IPS-11a (cell line): ENCODE data around the gene SBF2.

Experiments used
- H3K4me3 ChIP-seq: one replicate; pipeline ENCODE4 v1.5.1; 2013; ENCODE audit warnings: low read depth, low read length, control low read depth

Gene SBF2

DNA sequence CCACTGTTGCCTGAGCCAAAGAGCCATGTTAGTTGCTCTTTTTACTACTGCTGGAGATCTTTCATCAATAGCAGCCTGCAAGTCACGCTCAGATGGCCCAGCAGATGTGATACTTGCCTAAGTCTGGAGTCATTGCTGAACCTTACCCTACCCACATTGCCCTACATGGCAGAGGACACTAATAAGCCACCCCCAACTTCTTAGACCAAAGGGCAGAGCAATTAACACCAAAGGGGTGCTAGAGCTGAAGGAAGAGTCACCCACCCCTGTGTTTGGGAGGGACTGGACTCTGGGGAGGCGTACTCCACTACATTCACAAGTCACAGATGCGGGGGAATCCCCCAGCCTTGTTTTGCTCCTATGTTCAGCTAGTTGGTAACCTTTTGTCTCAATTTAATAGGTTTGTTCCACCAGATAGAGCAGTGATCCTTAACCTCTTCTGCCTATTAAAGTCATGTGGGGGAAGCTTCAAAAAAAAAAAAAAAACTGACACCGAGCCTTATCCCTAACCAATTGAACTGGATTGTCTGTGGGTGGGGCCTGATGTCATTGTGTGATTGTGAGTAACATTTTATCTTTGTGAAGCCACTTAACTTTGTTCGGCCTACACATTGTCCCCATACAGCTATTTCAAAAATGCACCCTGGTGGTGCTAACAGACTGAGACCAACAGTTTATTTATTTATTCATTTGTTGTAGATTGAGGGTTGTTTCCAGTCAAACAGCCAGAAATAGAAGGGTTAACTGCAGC, 23.9 kb upstream of the SBF2 start:
- no peak overlapping the region for H3K4me3 ChIP-seq

DNA sequence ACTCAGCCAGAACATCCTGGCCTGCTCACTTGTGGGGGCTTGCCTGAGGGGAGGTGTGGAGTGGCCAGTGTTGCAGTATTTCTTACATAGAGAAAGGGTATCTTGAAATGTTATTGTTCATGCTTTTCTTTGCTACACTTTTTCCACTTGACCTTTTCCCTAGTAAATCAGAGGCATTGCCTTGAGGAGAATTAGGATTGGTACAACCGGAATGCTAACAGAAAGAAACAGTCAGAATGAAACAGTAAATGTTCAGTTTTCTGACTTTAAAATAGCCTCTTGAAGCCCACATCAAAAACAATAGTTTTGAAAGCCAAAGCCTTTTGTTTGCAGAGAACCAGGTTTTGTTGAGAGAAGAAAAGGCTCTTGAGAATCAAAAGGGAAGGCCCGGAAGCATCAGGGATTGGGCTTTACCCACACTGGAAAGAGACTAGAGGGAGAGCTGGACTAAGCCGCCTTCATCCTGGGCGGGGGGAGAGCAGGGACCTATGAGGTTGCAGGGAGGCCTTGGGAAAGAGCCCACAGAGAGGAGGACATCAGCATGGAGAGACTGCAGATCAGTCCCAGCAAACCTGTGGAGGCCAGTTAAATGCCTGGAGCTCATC, 23.2 kb upstream of the SBF2 start:
- H3K4me3 ChIP-seq, result no peak overlapping the region

DNA sequence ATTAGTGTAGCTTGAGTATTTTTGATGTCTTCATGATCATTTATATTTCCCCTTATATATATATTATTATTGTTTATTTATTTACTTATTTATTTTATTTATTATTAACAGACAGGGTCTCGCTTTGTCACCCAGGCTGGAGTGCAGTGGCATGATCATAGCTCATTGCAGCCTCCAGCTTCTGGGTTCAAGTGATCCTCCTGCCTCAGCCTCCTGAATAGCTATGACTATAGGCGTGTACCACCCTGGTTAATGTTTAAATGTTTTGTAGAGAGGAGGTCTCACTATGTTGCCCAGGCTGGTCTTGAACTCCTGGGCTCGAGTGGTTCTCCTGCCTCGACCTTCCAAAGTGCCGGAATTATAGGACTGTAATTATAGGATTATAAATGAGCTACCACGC, 21.1 kb upstream of the SBF2 start:
- H3K4me3 ChIP-seq, result no peak overlapping the region

DNA sequence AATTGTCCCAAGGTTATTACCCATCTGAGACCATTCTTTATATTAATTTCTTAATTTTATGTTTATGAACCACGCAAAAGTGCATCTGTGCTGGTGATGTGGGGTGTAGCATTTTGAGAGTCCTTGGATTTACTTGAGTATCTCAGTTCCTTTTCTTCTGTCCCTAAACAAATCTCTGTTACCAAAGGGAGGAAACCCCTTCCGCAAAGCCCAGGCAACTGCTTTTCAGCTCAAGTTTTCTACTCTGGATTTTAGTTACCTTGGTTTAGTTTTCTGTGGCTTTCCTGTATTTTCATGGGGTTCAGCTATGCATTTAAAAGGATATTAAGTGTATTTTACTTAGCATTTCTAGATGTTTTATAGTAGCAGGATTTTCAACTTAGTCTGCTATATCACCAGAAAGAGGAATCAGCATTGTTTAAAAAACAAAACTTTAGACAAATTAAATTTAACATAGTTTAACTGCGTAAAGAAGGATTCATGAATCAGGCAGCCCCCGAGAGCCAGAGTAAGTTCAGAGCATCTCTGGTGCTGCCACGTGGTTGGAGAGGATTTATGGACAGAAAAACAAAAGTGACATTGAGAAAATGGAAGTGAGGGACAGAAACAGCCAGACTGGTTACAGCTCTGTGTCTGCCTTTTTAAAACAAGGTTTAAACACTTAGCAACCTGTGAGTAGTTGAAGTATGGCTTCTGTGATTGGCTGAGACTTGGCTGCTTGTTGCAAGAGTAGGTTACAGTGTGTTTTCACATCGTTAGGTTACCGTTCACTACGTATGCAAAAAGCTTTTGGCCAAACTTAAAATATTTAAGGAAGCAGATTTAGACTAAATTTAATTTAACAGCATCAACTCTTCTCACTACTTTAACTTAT, 20.4 kb upstream of the SBF2 start:
- H3K4me3 ChIP-seq, result no peak overlapping the region

DNA sequence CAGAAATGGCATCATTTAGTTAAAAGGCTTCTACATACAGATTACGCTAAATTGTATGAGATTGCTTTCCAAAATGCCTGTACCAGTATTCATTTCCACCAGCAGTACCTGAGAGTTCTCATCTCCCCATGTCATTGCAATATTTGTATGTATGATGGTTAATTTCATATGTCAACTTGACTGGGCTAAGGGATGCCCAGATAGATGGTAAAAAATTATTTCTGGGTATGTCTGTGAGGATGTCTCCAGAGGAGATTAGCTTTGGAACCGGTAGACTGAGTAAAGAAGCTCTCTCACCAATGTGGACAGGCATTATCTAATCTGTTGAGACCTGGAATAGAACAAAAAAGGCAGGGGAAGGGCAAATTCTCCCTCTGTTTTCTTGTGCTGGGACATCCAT, 17.8 kb upstream of the SBF2 start:
- no peak overlapping the region for H3K4me3 ChIP-seq

DNA sequence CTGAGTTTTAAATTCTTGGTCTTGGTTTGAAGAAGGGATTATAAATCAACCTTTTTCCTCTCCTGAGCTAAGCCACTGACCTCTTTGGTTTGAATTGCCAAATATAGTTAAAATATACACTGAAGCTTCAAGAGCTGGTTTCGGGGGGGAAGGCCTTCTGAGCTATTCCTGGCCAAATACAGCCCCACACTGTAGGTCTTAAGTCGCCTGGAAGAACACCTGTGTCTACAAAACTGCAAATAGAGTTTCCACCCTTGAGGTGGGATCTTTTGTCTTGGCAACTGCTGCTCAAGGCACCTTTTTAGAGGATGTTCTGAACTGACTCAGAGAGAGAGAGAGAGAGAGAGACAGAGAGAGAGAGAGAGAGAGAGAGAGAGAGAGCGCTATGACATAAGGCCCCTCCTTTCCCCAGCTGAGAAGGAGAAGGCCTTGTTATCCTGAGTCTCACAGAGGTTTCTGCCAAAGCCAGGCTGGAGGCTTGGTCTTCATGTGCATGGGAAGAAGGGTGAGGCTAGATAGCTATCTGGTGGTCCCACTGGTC, 16.4 kb upstream of the SBF2 start:
- H3K4me3 ChIP-seq, result no peak overlapping the region

DNA sequence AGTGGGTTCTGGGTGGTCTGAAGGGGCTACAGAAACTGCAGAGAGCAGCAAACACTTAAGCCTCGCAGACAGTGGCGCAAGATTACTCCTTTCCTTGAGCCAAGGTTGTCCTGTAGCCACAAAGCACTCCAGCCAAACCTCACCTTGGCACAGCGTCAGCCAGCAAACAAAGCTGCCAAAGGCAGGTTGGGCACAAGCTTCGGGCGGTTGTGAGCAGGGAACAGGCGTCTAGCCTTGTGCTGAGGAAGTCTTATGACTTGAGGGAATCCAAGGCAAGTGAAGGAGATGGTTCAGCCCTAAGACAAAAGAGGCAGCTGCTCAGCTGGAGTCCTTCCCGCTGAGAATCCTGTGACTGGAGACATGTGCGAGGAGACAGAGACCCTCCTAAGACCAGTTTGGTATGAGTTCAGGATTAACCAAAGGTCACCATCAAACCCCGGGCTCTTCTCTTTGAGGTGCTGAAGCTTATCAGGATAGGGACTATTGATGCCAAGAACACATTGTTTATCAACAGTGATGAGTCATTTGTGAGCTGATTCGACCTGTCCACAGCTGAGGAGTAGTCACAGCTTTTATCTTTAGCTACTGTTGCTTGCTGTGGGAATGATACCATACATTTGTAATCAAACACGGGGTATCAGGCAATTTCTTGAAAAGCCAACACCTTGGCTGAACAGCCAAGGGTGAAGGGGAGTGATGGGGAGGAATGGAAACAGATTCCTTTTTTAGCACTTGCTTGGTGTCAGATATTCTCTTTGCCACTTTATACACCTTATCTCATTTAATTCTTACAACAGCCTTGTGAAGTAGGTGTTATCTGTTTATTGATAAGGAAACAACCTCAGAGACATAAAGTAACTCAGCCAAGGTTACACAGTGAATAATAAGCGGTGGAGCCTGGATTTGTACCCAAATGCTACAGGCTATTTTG, 15.4 kb upstream of the SBF2 start:
- no peak overlapping the region for H3K4me3 ChIP-seq

DNA sequence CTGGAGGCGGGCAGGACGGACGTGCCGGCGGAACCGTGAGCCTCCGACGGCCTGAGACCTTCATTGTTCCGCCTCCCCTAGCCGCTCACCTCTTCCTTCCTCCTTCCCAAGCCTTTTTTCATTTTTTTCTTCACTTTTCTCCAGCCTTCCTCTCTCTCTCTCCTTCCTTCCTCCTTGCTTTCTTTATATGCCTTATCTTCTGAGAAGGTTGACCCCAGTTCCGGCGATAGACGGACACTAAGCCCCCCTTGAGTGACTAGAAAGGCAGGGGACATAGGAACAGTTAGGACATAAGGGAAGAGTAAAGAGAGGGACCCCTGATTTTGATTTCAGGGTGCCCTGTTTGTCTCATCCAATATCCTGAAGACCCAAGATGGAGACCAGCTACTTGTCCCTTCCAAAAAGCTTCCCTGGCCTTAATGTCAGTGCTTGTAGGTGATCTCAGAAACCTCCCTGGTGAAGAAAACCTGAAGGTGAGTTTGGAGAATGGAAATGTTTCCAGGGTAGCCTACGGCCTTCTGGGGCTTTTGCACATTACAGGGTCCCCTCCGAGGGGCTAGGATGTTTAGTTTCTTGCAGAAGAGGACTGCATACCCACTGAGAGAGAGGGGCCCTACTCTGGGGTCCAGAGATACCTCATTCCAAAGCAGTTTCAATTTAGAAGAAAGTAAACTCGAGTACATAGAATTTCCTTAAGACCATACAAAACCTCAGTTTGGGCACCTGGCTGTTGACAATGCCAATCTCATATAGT, 14.4 kb upstream of the SBF2 start:
- peak overlapping the region; percentile 92 for H3K4me3 ChIP-seq

DNA sequence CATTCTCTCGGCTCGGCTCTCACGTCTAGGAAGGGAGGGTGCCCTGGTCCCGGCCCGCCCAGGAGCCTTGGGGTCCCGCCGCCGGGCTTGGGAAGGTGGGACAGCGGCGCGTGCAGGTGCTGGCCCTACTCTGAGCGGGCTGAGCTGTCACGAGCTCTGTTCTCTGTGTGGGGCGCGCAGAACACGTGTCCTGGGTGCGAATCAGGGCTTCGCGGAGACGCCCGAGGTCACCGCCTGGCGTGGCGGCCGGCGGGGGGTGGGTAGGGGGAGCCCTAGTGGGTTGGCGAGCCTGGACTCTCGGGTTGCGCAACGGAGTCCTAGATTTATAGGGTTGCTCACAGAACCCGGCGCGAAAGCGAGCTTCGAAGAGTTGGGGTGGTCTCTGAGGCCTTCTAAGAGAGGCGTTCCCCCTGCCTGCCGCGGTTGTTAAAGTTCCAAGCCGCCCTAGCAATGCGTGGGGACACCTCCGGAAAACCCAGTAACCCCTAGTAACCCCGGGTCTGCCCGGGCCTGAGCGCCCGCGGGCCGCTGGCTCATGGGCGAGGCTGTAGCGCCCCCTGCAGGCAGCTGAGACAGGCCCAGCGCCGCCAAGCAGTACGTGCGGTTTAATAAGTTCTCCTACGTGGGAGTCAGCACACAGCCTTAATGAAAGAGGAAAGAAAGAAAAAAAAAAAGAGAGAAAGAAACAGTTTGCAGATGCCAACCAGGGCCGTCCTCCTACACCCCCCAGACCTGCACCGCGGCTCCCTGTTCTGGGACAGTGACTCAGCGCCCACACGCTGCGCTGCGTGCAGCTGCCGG, 13.6 kb upstream of the SBF2 start:
- H3K4me3 ChIP-seq, result peak overlapping the region; percentile 92

DNA sequence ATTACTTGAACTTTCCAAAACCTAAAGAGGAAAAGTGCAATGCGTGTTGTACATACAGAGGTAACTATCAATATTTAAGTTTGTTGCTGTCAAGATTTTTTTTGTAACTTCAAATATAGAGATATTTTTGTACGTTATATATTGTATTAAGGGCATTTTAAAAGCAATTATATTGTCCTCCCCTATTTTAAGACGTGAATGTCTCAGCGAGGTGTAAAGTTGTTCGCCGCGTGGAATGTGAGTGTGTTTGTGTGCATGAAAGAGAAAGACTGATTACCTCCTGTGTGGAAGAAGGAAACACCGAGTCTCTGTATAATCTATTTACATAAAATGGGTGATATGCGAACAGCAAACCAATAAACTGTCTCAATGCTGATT, 13.0 kb upstream of the SBF2 start:
- peak overlapping the region; percentile 92 for H3K4me3 ChIP-seq

DNA sequence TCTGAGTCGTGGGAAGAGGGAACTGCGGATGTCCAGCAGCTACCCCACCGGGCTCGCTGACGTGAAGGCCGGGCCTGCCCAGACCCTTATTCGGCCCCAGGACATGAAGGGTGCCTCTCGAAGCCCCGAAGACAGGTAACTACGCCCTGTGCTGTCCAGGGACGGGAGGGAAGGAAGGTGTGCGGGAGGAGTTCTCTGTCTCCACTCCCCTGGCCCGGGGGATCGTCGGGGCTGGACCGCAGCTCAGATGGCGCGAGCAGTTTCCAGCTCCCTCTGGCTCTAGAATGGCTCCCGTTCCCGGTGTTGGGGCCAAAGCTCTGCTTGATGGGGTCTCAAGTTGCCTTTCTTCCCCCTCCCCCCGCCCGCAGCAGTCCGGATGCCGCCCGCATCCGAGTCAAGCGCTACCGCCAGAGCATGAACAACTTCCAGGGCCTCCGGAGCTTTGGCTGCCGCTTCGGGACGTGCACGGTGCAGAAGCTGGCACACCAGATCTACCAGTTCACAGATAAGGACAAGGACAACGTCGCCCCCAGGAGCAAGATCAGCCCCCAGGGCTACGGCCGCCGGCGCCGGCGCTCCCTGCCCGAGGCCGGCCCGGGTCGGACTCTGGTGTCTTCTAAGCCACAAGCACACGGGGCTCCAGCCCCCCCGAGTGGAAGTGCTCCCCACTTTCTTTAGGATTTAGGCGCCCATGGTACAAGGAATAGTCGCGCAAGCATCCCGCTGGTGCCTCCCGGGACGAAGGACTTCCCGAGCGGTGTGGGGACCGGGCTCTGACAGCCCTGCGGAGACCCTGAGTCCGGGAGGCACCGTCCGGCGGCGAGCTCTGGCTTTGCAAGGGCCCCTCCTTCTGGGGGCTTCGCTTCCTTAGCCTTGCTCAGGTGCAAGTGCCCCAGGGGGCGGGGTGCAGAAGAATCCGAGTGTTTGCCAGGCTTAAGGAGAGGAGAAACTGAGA, 12.2 kb upstream of the SBF2 start:
- H3K4me3 ChIP-seq, result peak overlapping the region; percentile 92

DNA sequence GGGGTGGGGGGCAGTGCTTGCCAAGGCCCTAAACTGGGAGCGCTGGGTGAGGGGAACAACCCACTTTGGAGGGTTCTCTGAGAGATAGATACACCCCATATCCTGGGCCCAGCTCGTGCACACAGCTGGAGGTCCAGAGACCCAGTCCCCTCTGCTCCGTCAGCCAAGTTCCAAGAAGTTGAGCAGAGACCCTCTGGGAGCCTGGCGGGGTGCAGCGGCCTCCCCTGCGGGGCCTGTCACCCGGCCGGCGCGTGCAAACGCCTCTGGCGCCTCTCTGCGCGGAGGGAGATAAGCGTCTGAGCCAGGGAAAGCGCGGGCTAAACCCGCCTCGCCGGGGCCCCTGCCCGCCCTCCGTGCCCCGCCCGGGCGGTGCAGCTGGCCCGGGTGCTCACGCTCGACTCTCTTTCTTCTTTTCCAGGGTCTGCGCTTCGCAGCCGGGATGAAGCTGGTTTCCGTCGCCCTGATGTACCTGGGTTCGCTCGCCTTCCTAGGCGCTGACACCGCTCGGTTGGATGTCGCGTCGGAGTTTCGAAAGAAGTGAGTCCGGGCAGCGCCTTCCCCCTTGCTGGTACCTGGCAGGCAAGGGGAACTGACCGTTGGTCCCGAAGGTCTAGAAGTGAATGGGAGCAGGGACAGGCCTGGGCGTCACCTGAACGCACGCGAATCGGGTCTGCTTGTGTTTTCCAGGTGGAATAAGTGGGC, 11.4 kb upstream of the SBF2 start:
- H3K4me3 ChIP-seq, result peak overlapping the region; percentile 92

DNA sequence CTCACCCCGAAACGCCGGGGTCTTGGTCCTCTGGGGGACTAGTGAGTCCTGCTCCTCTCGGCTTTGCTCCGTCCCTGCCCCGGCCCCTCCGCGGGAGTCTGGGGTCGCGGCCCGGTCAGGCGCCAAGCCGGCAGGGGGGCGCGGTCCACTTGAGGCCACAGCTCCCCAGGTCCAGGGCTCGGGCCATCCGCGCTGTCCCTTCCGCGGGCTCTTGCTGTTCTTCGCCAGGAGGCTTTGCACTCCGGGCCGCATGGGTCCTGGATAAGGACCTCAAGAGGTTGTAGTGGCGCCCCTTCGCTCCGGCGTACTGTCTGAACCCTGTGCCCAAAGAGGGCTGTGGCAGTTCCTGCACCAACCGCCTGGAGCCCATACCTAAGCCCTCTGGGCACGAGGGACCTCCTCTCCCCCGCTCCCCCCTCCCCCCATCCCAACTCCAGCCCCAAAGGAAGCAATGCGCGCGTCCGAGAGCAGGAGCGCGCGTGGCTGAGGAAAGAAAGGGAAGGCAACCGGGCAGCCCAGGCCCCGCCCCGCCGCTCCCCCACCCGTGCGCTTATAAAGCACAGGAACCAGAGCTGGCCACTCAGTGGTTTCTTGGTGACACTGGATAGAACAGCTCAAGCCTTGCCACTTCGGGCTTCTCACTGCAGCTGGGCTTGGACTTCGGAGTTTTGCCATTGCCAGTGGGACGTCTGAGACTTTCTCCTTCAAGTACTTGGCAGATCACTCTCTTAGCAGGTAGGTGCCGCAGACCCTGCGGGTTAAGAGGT, 10.7 kb upstream of the SBF2 start, which contains the start of gene ADM:
Gene ADM (plus strand): TSS at position 579 of the 767 bp plus-strand sequence. CDS start 628 bp downstream, outside the sequence.
- peak within 1 kb of the TSS; percentile 92 for H3K4me3 ChIP-seq

DNA sequence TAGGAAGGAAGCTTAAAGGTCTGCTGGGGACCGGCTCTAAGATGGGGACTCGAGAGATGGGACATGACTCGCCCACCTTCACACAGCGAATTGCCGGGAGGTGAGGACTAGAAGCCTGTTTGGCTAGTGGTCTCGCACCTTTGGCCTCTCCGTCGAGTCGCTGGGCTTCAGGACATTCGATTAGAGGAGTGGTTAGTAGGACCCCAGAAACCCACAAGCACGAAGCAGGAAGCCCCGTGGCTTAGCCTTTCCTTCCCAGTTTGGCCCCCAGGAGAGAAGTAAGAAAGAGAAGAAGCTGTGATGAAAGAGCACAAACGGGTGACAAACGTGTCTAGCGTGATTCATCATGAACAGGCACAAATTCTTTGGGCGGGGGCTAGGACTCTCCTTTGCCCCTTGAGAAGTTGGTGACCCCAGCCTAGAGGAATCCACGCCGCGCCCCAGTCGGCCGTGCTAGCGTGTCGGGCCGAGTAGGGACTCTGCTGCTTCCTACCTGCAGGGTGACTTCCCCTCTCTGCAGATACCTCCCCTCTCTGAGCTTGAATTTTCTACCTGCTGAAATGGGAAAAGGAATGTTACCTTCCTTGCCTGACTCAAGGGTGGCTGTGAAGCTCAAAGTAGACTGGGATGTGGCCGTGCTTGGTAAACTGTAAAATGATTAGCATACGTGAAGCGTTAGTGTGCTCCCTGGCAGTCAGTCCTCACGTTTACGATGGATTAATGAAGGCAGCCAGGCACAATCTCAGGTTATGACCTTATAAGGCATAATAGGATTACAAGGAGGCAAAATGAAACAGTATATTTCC, 9.7 kb upstream of the SBF2 start:
- H3K4me3 ChIP-seq, result peak overlapping the region; percentile 92

DNA sequence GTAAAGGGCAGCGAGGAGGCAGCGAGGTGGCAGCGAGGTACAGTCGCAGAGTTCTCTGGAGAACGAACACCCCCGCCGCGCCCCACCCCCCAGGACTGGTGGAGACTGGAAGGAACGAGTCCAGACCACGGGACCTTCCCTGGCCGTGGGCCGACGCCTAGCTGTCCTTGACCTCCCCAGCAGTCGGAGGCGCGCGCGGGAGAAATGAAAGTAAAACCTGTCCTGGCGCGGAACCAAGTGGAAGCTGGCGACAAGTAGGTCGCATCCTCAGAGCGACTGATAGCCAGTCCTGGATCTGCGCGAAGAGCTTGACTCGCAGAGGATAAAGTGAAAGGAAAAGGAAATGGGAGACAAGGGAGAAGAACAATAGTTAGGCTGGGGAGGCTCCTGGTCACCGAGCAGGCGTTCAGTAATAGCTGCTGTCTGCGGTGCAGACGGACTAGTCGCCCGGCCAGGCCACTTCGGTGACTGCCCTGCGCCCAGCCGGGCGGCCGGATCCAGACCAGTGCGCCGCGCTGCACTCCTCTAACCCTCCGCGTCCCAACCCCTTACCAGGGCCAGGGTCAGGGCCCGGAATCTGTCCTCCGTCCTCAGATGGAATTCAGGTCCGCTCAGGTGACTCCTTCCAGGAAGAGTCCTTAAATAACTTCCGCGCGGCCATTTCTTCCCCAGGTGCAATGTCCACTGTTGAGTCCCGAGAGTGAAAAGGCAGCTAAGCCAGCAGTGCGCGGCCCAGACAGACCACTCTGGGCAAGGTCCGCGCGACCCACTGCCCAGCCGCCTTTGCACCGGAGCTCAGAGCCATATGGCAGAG, 8.9 kb upstream of the SBF2 start:
- H3K4me3 ChIP-seq, result peak overlapping the region; percentile 92
